Left renal cortex interstitium (tissue), 4 donors: ENCODE results near the gene DGLUCY. TPM values are rescaled to one million over a fixed set of nuclear protein-coding genes. Genes with fewer than 3 reads are reported as not detected.
"Not testable (repeated sequence)": the region's sequence is repeated elsewhere in the genome, so short reads cannot be mapped to it uniquely, and the experiment has no call there.

Experiments used
- DNase-seq, 4 donors: peaks; one replicate each; pipeline ENCODE4 v3.0.0-alpha.2; 2013; ENCODE audit warnings: low read depth in 4 of 4, low spot score in 2 of 4, missing footprints in 1 of 4
- polyA plus RNA-seq, 4 donors: library from polyadenylated mRNA; unstranded; fragments of 120-200 nt; gene quantifications; one replicate each; pipeline ENCODE4 v1.2.1, GENCODE V29; 2013; ENCODE audit not compliant: insufficient read length in 4 of 4

Gene DGLUCY
- polyA plus RNA-seq, 4 donors, result 60.1 to 85.2 (median 76.1) TPM

DNA sequence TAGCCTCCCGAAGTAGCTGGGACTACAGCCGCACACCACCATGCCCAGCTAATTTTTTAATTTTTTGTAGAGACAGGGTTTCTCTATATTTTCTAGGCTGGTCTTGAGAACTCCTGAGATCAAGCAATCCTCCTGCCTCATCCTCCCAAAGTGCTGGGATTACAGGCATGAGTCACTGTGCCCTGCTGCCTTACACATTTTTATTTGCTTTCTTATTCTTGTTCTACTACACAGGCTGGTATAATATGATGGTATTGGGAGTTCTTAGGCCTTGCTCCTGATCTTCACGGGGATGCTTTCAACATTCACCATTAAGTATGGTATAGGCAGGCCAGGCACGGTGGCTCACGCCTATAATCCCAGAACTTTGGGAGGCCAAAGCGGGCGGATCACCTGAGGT, 21.2 kb downstream of the DGLUCY start:
- no peak for DNase-seq

- no peak for DNase-seq
Observed at GRCh38 chr14:91138511-91139359, 24.9 kb downstream of the DGLUCY start.

GRCh38 chr14:91139776-91140175, 25.9 kb downstream of the DGLUCY start:
- DNase-seq, result no peak

DNA sequence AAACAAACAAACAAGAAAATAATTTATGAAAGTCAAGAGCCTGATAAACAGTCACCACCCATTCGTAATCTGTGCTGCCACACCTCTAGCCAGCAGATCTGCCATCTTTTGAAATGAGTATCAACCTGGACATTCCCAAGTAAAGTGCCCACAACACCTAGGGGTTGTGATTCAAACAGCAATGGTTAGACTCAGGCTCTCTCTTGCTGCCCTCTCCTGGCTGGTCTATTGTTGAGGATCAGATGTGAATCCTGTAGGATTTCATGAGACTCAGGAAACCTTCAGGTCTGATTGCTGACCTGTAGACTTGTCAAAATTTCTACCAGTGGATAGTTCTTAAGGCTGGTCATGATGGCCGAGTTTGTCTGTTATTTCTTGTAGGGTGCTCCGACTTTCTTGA, 26.8 kb downstream of the DGLUCY start:
- no peak for DNase-seq

DNA sequence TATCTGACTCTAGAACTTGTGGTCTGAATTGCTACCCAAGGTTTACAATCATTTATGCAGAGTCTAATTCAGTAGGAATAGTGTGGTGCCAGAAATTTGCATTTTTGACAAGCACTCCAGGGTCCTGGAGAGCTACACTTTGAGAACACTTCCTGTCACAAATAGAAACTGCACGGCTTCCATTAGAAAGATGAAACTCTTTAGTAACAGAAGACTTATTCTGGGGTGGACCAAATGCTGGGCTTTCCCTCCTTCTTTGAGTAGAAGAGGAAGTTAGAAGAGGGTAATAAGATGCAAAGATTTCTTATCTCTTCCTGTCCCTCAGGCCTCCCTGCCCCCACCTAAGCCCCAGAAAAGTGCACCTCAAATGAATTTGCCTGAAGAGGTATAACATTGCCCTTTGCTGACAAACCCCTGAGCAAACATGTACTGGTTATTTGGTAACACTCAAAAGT, 28.4 kb downstream of the DGLUCY start:
- no peak for DNase-seq

DNA sequence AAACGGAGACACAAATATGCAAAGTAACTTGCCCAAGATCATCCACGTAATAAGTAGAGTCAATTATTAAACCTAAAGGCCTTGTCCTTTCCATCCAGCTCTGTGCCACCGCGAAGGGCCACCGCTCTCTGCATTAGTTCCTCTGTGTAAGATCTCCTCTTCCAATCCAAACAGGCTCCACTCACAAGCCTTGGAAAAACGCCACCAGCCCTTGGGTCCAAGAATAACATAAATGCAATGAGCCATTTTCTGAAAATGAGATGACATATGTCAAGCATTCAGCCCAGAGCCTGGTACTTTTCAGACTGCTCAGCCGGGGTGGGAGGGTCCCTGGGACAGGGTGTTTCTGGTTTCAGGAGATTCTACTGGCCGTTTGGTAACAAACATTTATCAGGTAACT, 30.0 kb downstream of the DGLUCY start:
- no peak for DNase-seq

GRCh38 chr14:91144425-91145145, 30.7 kb downstream of the DGLUCY start:
- DNase-seq, result no peak

DNA sequence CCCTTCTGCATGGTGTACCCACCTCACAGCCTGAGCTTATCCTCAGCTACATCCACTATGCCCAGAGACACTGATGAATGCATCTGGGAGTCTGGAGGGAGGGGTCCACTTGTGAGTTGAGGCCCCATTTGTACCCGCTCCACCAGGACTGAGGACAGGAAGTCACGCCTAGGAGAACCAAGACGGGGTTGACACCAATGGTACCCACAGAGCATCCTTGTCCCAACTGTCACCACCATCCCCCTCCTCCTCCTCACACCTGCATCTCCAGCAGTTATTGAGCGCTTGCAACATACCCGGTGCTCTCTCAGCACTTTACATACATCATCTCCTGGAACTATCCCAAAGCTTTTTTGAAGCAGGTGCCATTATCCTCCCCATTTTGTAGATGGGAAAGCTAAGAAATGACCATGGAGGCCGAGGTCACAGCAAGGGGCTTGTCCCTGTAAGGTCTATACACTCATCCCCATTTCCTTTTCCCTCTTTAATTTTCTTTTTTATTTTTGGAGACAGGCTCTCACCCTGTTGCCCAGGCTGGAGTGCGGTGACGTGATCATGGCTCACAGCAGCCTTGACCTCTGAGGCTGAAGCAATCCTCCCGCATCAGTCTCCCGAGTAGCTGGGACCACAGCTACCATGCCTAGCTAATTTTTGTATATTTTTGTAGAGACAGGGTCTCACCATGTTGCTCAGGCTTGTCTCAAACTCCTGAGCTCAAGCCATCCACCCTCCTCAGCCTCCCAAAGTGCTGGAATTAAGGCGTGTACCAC, 31.7 kb downstream of the DGLUCY start:
- DNase-seq, result no peak

DNA sequence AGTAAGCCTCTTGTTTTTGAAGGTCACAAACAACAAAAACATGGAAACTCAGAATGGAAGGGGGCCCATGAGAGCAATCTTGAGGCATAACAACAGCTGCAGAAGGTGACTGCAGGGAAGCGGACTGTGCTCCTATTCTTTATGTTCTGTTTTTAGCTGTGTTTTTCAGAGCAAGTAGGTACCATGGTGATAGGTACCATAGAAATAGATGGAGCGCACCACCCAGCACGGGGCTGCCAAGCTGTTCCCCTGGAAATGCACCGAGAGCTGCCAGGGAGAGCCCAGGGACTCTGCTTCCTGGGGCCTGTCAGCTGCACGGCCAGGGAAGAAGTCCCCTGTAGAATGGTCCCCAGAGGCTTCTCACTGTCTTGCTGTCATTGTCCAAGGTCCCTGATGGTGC, 32.8 kb downstream of the DGLUCY start:
- no peak for DNase-seq

DNA sequence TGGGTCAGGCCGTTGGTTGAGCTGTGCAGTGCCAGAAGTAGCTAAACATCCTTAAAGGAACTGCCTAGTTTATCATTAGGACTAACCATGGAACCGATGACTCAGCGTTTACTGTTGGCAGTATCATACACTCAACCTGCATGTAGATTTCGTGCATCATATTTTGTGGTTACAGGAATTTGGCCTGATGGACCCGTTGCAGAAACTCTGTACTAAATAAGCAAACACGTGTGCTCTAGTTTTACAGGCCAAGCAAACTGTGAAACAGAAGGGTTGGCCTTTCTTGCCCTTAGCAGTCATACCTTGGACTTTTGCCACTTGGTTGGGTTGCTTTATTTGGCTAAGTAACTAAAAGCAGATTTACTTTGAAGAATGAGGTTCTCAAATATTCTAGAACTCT, 35.6 kb downstream of the DGLUCY start:
- DNase-seq, result no peak

DNA sequence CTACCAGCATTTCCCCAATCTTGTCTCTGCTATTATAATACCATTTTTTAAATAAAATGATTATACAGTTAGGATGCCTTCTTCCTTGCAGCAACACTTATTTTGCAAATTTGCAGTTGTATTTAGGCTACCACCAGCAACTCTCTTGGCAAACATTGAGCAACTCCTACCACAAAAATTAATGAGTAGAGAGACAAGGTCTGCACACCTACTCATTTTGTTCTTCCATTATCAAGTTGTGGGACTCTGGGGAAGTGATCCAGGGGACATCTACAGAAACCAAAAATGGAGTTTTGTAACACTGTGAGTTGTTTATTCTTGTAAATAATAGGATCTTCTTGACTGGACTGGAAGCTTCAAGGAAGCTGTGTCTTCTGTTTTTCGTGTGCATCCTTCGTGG, 38.6 kb downstream of the DGLUCY start:
- DNase-seq, result no peak

DNA sequence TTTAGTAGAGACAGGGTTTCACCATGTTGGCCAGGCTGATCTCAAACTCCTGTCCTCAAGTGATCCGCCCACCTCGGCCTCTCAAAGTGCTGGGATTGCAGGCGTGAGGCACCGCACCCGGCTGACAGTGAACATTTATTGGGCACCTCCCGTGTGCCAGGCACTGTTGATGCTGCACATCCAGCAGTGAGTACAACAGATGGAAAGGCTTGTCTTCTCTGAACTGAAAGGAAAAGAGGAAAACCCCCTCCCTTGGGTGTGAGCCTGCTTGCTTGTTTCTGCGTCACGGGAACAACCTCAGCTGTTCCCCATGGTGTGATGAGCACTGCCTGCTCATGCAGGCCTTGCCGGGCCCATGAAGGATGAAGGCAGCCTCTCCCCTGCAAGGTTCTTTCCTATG, 39.5 kb downstream of the DGLUCY start:
- no peak for DNase-seq

DNA sequence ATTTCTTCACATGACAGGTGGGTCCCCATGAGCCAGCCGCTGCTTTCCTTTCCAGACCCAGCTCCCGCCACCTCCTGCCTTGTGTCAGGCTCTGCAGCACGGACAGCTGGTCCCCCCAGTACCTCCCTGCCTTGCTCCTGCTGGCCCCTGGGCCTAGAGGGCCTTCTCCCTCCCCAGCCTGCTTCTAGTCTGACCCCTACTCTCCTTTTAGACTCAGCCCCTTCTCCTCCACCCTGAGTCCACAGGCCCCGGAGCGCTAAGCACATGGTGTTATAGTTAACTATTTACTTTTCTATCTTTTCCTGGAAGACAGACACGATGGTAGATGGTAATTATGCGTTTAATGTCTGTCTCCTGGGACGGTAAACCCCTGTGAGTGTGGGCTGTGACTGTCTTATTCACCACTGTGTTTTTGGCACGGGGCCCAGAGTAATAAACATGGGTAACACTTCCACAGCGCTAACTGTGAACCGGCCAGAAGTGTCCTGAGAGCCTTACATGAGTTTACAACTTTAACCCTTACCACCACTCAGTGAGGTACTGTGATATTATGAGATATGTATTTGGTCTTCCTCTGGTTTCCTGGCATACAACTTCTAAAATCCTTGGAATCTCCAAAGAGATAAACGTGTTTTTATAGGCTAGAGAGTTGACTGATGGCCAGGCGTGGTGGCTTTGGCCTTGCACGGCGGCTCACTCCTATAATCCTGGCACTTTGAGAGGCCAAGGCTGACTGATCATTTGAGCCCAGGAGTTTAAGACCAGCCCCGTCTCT, 41.2 kb downstream of the DGLUCY start:
- DNase-seq, result peak in 1 of 4 donors; percentile 60

DNA sequence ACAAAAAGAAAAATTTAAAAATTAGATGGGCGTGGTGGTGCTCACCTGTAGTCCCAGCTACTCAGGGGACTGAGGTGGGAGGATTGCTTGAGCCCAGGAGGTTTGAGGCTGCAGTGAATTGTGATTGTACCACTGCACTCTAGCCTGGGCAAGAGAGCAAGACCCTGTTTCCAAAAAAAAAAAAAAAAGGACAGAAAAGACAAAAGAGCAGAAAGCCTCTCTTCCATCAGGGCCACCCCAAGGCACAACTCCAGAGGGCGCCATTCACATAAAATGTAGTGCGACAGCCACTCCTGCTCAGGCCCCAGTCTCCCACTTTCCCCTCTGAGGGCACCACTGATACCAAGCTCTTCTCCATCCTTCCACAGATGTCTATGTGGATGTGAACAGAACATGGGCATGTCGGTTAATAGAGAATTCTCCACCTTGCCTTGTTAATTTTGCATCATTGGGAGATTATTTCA, 41.8 kb downstream of the DGLUCY start:
- DNase-seq, result no peak

DNA sequence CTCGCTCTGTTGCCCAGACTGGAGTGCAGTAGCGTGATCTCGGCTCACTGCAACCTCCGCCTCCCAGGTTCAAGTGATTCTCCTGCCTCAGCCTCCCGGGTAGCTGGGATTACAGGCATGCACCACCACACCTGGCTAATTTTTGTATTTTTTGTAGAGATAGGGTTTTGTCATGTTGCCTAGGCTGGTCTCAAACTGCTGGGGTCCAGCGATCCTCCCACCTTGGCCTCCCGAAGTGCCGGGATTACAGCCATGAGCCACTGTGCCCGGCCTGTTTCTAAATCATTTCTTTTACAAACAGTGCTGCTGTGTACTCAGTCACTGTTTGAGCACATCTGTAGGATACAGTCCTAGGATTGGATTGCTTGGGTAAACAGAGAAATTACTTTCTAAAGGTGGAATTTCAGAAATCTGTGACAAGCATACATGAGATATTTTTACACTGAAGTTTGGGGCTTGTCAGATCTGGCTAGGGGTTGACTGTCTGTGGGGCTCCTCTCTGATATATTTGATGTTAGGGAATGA, 42.3 kb downstream of the DGLUCY start:
- DNase-seq, result not testable (repeated sequence)

DNA sequence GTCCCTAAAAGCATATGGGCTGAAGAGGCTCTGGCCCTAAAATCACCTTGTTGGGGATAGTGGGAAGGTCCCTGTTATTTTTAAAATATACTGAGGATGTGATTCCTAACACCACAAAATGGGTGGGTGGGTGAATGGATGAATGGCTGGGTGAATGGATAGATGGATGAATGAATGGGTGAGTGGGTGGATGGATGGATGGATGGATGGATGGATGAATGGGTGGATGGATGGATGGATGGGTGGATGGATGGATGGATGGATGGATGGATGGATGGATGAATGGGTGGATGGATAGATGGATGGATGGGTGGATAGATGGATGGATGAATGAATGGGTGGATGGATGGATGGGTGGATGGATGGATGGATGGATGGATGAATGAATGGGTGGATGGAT, 43.0 kb downstream of the DGLUCY start:
- DNase-seq, result not testable (repeated sequence)

DNA sequence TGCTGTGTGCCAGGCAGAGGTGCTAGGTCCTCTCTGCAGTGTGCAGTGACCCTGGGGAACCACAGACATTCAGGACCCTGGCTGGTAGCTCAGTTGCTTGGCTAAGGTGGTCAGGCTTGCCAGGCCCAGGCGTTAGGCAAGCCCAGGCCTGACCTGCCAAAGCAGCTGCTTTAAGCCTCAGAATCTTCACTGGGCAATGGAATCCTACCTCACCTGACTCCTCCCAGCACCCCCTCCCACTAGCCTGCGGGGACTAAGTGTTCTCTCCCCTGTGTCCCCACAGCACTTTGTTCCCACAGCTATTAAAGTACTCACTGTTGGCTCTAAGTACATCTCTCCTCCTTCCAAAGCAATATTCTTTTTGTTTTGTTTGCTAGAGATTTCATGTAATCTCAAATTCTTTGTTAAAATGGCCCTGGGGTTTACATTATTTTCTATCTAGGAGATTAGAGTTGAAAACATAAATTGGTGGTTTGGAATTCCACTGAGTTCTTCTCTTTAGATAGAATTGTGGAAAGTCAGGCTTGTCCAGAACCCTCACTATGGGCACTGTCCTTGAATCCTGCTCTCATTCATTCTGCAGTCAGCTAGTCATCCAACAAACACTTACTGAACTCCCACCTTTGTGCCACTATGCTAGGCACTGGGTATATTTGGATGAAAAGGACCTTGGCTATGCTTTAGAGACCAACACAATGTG, 44.4 kb downstream of the DGLUCY start:
- DNase-seq, result no peak

GRCh38 chr14:91159182-91159581, 45.3 kb downstream of the DGLUCY start:
- no peak for DNase-seq

DNA sequence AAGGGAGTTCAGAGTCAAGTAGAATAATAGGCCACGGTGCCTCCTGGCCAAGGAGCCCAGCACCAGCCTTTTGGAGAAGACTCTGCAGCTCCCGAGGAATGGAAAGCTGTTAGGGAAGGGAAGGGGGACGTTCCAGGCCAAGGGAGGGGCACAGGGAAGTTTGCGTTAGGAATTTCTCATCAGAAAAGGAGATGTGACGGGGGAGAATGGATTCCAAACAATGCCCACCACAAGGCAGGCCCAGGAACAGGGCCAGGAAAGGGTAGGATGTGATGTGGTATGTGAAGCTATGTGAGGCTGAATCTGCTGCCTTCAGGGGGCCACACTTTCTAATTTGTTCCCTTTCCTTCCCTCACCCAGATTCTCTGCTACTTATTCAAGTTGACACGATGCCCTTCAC, 46.0 kb downstream of the DGLUCY start:
- no peak for DNase-seq
